Prostate gland (tissue), 2 donors: ENCODE data around the gene CHRNA9. TPM values are rescaled to one million over a fixed set of nuclear protein-coding genes. Genes with fewer than 3 reads are reported as not detected.

Experiments used
- DNase-seq: peaks from one replicate; pipeline ENCODE4 v3.0.0-alpha.2; 2019; ENCODE audit warnings: low spot score
- H3K27ac ChIP-seq, 2 donors: fragments of 200-600 bp; sonication (generic); 2 replicates each; pipeline ENCODE4 v1.5.1; 2017 to 2019
- H3K27me3 ChIP-seq: fragments of 200-600 bp; sonication (generic); replicated peaks from 2 replicates; pipeline ENCODE4 v1.5.1; 2019; ENCODE audit not compliant: insufficient read depth
- H3K36me3 ChIP-seq, 2 donors: fragments of 200-600 bp; sonication (generic); 1 replicate in 1 of 2; 2 replicates in 1 of 2; pipeline versions ENCODE4 v1.5.1 to v1.8.1; 2017 to 2019
- H3K4me1 ChIP-seq: fragments of 200-600 bp; sonication (generic); replicated peaks from 2 replicates; pipeline ENCODE4 v1.5.1; 2019
- H3K4me3 ChIP-seq, 2 donors: fragments of 200-600 bp; sonication (generic); 2 replicates each; pipeline ENCODE4 v1.5.1; 2017 to 2019
- H3K9me3 ChIP-seq: fragments of 200-600 bp; sonication (generic); 2 replicates; pipeline ENCODE4 v1.5.1; 2017
- CTCF ChIP-seq, 4 experiments: fragments of 200-600 bp in 2 of 4; fragments of 450-650 bp in 2 of 4; sonication (generic) in 2 of 4; IDR thresholded peaks; 1 replicate in 3 of 4; 2 replicates in 1 of 4; pipeline ENCODE4 v1.5.1; 2016 to 2019; ENCODE audit warnings: antibody characterized with exemption in 4 of 4, mild to moderate bottlenecking in 2 of 4, moderate library complexity in 2 of 4
- POLR2A ChIP-seq: fragments of 450-650 bp; IDR thresholded peaks from one replicate; pipeline ENCODE4 v1.6.1; 2016; ENCODE audit warnings: antibody characterized with exemption, mild to moderate bottlenecking
- POLR2AphosphoS5 ChIP-seq: sonication (generic); formaldehyde crosslinking; IDR thresholded peaks from one replicate; pipeline ENCODE4 v1.6.1; 2017; ENCODE audit warnings: antibody characterized with exemption
- WGBS: methylation state at CpG from one replicate; pipeline ENCODE4 v1.1.5; 2018; 5-methylcytosine and 5-hydroxymethylcytosine counted together
- intact Hi-C: fragments of 100-400 bp; cut with DNase I; formaldehyde crosslinking; loops from one replicate; pipeline ENCODE4 v1.14.2; 2022
- total RNA-seq, 2 donors: library from RNA; depleted of rRNA; stranded (reverse); fragments of >200 nt; gene quantifications; one replicate each; pipeline ENCODE4 v1.1.0, GENCODE V29; 2016

Gene CHRNA9
- total RNA-seq, 2 donors from 2014 or later = not detected

GRCh38 chr4:40377512-40378365, 42.6 kb downstream of the CHRNA9 start:
- no peak for DNase-seq
- TF ChIP-seq POLR2AphosphoS5 = no peak
- TF ChIP-seq CTCF (IDR thresholded peaks at IDR 0.05) = no peak
- TF ChIP-seq POLR2A = no peak
- Histone ChIP-seq H3K27me3 (no peaks in the 10 kb centered on the region), H3K36me3 (no peaks in the 10 kb centered on the region), H3K9me3 (no peaks in the 10 kb centered on the region), H3K4me1 (no peaks in the 10 kb centered on the region), H3K4me3 (no peak overlapping the region), H3K27ac (no peak overlapping the region)
- intact Hi-C loops = no loop called here
- 68% methylated on average over 7 of the region's 7 CpGs for WGBS

- H3K27me3 ChIP-seq = no peaks in the 10 kb centered on the region
- intact Hi-C loops = no loop called here
- H3K27ac ChIP-seq = no peak overlapping the region
- WGBS = 45% methylated on average over 2 of the region's 2 CpGs
- H3K9me3 ChIP-seq = no peaks in the 10 kb centered on the region
- H3K4me1 ChIP-seq = no peaks in the 10 kb centered on the region
- no peak for TF ChIP-seq POLR2A
- TF ChIP-seq CTCF (IDR thresholded peaks at IDR 0.05) = no peak
- no peak for TF ChIP-seq POLR2AphosphoS5
- no peak for DNase-seq
- no peak overlapping the region for H3K4me3 ChIP-seq
- no peaks in the 10 kb centered on the region for H3K36me3 ChIP-seq
Observed at GRCh38 chr4:40378619-40379018, 43.5 kb downstream of the CHRNA9 start.

- no peaks in the 10 kb centered on the region for H3K27me3 ChIP-seq
- no peaks in the 10 kb centered on the region for H3K9me3 ChIP-seq
- no peak overlapping the region for H3K4me3 ChIP-seq
- intact Hi-C loops = no loop called here
- WGBS = 69% methylated on average over 3 of the region's 3 CpGs
- TF ChIP-seq CTCF (IDR thresholded peaks at IDR 0.05) = no peak
- H3K36me3 ChIP-seq = no peaks in the 10 kb centered on the region
- no peaks in the 10 kb centered on the region for H3K4me1 ChIP-seq
- no peak for DNase-seq
- no peak overlapping the region for H3K27ac ChIP-seq
Observed at GRCh38 chr4:40379248-40379647, 44.1 kb downstream of the CHRNA9 start.

GRCh38 chr4:40380647-40381046, 45.5 kb downstream of the CHRNA9 start:
- Histone ChIP-seq H3K4me3 (no peak overlapping the region), H3K27ac (no peak overlapping the region), H3K9me3 (no peaks in the 10 kb centered on the region), H3K4me1 (no peaks in the 10 kb centered on the region), H3K36me3 (no peaks in the 10 kb centered on the region), H3K27me3 (no peaks in the 10 kb centered on the region)
- no peak for DNase-seq
- intact Hi-C loops = no loop called here
- no peak for TF ChIP-seq POLR2A
- no peak for TF ChIP-seq CTCF (IDR thresholded peaks at IDR 0.05)
- TF ChIP-seq POLR2AphosphoS5 = no peak
- WGBS = 74% methylated on average over 5 of the region's 5 CpGs

- Histone ChIP-seq H3K36me3 (no peaks in the 10 kb centered on the region), H3K27me3 (no peaks in the 10 kb centered on the region), H3K9me3 (no peaks in the 10 kb centered on the region), H3K4me1 (no peaks in the 10 kb centered on the region), H3K4me3 (no peak overlapping the region), H3K27ac (no peak overlapping the region)
- DNase-seq = no peak
- WGBS = 66% methylated on average over 6 of the region's 6 CpGs
- intact Hi-C loops = no loop called here
- no peak for TF ChIP-seq POLR2A
- TF ChIP-seq CTCF (IDR thresholded peaks at IDR 0.05) = no peak
Observed at GRCh38 chr4:40388239-40388638, 53.1 kb downstream of the CHRNA9 start.
